GM10266 (cell line): Measurements from ENCODE around the gene DSCAML1.

ENCODE experiments used
- DNase-seq: peaks from one replicate; pipeline ENCODE4 v3.0.0; 2012; ENCODE audit errors: extremely low spot score
- TF ChIP-seq, protein P1 (sequence below): IDR thresholded peaks from 2 replicates; pipeline ENCODE4 v1.5.1; 2012; ENCODE audit warnings: mild to moderate bottlenecking, low read depth; ENCODE audit not compliant: control insufficient read depth, insufficient read depth; ENCODE audit errors: missing control alignments

DSCAML1 gene

DNA sequence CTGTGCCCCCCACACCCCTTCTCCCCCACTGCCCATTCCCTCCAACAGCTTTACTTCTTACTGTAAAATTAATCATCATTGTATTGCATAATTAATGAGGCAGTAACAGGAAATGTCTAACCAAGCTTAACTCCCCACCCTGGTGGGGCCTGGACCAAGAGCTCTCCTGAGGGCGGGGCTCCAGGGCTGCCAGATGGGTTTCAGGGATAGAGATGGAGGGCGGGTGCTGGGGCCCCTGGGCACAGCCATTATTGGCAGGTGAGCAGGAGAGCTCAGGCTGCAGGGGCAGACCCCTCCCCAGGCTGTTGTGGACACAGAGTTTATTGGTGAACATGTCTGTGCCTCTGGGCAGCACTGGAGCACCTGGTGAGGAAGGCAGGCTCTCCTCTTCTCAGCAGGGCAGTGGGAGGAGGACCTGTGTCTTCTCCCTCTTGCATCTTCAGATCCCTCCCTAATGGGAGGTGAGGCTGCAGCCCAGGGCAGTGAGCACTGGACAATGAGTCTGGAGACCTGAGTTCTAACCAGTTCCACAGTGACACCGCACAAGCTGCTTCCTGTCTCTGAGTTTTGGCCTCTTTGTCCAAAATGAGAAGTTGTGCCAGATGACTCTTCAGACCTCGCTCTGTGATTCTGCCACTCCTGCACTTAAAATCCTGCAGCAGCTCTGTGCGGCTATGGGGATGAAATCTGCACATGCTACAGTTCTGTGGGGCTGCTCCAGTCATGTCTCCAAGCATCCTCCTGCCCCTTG, 236.1 kb downstream of the DSCAML1 start:
- no peak for DNase-seq
- TF ChIP-seq, protein P1, sequence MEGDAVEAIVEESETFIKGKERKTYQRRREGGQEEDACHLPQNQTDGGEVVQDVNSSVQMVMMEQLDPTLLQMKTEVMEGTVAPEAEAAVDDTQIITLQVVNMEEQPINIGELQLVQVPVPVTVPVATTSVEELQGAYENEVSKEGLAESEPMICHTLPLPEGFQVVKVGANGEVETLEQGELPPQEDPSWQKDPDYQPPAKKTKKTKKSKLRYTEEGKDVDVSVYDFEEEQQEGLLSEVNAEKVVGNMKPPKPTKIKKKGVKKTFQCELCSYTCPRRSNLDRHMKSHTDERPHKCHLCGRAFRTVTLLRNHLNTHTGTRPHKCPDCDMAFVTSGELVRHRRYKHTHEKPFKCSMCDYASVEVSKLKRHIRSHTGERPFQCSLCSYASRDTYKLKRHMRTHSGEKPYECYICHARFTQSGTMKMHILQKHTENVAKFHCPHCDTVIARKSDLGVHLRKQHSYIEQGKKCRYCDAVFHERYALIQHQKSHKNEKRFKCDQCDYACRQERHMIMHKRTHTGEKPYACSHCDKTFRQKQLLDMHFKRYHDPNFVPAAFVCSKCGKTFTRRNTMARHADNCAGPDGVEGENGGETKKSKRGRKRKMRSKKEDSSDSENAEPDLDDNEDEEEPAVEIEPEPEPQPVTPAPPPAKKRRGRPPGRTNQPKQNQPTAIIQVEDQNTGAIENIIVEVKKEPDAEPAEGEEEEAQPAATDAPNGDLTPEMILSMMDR, result no peak

DNA sequence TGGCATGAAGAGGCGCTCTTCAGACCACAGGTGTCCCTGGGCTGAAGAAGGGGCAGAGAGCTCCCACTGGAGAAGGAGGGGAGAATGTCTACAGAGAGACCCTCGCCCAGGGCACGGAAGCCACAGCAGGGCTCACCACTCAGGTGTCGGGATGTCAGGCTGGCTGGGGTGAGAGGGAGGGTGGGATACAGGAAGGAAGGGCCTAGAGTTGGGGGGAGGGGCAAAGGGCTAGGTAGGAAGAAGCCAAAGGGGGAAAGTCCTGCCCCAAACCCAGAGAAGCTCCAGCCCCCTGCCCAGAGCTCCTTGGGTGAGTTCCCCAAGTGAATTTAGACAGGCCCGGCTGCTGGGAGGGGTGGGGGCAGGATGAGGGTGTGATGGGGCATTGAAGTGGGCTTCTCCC, 237.3 kb downstream of the DSCAML1 start:
- TF ChIP-seq, protein P1, result no peak
- DNase-seq, result no peak

DNA sequence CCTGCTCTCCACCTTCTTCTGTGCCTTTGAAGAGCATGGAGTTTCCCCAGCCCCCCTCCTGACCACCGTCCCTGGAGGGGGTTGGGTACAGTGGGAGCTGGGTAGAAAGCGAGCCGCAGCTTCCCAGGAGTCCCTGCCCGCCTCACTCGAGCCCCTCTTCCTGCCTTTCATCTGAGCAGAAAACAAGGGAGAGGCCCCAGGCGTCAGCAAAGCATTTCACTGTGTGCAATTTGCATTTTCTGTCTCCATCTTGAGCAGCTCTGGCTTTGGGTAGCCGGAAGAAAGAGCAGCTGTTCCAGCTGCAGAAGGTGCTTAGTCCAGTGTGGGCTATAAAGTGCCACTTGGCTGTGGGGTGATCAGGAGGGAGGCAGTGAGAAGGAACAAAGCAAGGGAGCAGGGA, 239.7 kb downstream of the DSCAML1 start:
- TF ChIP-seq, protein P1, result no peak
- no peak for DNase-seq

DNA sequence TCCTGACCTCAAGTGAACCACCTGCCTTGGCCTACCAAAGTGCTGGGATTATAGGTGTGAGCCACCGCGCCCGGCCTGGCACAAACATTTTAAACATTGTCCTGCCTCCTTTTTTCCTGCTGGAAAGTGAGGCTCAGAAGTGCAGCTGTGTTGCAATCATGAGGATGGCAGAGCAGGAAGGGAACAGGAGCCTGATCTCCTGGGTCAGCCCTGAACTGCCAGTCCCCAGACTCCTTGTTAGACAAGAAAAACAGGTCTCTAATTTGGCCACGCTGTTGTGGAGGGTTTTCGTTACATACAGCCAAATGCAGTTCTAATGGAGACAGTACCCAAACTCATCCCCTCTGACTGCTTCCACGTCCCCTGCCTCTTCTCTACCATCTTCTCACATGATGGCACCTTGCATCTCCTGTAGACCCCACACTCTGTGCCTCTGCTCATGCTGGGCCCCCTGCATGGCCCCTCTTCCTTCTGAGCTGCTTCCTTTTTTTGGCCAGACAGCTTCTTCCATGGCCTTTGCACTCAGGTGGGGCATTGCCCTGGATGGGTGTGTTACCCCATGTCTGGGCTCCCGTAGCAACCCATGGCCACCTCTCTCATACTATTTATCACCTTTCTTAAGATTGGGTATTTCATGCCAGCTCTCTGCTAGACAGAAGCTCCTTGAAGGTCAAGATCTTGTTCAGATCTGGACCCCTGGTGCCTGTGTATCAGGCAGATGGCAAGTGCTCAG, 242.2 kb downstream of the DSCAML1 start:
- TF ChIP-seq, protein P1, result no peak
- DNase-seq, result no peak

DNA sequence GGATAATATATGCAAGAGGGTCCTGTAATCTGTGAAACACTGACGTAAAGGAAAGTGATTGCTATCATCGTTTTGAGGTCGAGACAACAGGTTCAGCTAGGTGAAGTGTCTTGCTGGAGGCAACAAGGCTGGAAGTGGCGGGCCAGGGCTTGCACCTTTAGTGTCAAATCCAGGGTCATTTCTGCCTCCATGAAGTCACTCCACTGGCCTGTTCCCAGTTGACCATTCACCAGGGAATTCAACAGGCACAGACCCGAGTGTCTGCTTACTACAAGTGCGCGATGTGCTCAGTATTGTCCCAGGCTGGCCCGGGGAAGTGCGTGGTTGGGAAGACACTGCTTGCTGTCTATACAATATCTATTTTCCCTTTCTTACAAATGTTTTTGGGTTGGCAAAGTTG, 244.4 kb downstream of the DSCAML1 start:
- DNase-seq, result no peak
- TF ChIP-seq, protein P1, result no peak

DNA sequence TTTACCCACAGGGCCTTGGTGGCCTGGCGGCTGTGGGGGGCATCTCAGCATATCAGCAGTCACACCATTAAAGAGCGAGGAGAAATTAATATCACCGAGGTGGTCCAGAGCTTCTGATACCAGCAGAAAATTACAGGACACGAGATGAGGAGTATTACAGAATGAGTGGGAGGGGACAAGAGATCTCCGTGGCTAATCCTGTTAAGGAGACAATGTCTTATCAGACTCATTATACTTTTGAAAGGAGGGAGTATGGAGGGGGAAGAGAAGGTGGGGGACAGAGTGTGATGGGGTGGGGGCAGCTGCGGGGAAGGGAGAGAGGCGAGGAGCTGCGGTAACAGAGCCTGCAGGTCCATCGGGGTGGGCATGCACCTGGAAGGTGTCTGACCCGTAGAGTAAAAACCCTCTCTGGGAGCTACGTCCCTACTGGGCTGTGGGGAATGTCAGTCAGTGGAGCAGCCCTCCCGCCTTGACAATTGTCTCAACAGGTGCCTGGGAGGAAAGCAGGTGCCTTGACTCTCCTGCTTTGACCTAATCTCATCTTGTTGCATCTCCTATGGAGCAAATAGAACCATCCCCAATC, 245.2 kb downstream of the DSCAML1 start:
- TF ChIP-seq, protein P1, result no peak
- DNase-seq, result no peak

DNA sequence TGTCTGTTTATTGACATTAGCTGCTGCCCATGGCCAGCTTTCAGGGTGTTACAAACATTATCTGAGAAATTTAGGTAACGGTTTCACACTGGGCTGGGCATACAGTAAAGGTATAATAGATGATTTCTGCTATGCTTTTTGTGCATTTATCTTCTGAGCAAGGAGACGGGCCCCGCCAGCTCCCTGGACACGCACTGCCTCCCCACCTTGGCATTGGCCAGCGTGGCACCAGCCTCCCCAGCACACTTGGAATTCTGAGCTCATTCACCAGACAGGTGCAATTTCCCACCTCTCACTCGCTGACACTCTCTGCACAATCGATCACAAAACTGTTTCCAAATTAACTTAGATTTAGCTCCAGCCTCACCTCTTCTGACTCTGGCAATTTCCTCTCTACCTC, 246.6 kb downstream of the DSCAML1 start:
- no peak for DNase-seq
- TF ChIP-seq, protein P1, result no peak
